Measurements from ENCODE around the gene FLNB. TPM values are rescaled to one million over a fixed set of nuclear protein-coding genes. Genes with fewer than 3 reads are reported as not detected.

FLNB gene
- total RNA-seq, 1 experiment from 2014 or later: 309 TPM

DNA sequence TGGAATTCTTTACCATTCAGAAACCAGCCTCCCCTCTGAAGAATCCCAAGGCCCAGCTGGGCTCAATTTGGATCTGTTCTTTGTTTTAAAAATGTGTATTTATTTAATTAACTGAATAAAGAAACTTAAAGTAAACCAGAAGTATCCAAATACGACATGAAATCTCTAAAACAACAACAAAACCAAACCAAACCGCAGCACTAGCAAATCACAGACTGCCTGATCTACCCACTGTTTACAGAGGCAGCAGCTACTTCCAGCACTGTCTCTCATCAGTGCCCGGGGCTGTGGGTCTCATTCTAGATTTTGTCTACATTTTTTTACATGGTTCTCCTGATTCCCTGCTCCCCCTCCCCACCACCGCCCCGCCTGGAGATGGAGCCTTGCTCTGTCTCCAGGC, 2.3 kb downstream of the FLNB start:
- no peaks in the 10 kb centered on the region for H3K9me3 ChIP-seq (ENCODE audit: control insufficient read depth, insufficient read depth, low read depth, low read length)
- no peaks in the 10 kb centered on the region; the same call in 1 of the 2 replicates for H3K36me3 ChIP-seq (ENCODE audit: control insufficient read depth, insufficient read depth, low read length)
- intact Hi-C loops (cut with micrococcal nuclease; ENCODE audit: unreplicated experiment): loop anchor here (5.0 kb wide), 1 partner anchor 37 kb away; no protein-coding TSS in a partner anchor
- ChIA-PET CTCF (no interaction called here), POLR2A (no interaction called here)
- peaks cover 43% of the 10 kb centered on the region for H3K4me1 ChIP-seq (ENCODE audit: control insufficient read depth, insufficient read depth, low read length)
- H3K27me3 ChIP-seq (ENCODE audit: control insufficient read depth, insufficient read depth, low read length): no peaks in the 10 kb centered on the region
- no TSS peak for BruUV-seq (replicated peaks)
- peak overlapping the region; percentile 77 to 99 for H3K4me3 ChIP-seq (ENCODE audit: low read depth in 2 of 2, low read length in 2 of 2)
- ATAC-seq (no peak), DNase-seq (ENCODE audit: low read depth, low spot score) (no peak)
- H3K27ac ChIP-seq (ENCODE audit: low read length): peak overlapping the region; percentile 78
- TF ChIP-seq REST (IDR thresholded peaks at IDR 0.05; ENCODE audit: insufficient read depth in 1 of 2, low read depth in 2 of 2, low read length in 1 of 2) (no peak), CTCF (IDR thresholded peaks at IDR 0.05) (no peak)
- in situ Hi-C loops (cut with HindIII; ENCODE audit: low pct_unique_long_range_greater_than_20kb, low sequenced_read_pairs): no loop called here

DNA sequence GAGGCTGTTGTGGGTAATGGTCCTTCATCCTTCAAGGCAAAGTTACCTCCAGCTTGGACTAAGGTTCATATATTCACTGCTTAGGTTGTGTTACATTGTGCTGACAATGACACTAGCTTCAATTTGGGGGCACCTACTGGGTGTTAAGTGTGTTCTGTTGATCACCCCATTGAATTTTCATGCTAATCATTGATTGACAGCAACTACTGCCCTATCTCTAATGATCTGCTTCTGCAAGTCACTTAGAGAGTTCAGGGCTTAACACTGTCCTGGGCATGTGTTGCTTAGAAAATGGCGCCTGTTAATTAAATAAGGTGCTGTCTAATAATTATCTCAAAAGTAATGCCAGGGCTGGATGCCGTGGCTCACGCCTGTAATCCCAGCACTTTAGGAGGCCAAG, 3.4 kb downstream of the FLNB start:
- intact Hi-C loops (cut with micrococcal nuclease; ENCODE audit: unreplicated experiment): loop anchor here (5.0 kb wide), 1 partner anchor 36 kb away; no protein-coding TSS in a partner anchor

GRCh38 chr3:58012302-58012701, 4.1 kb downstream of the FLNB start:
- in situ Hi-C loops (cut with HindIII; ENCODE audit: low pct_unique_long_range_greater_than_20kb, low sequenced_read_pairs) (no loop called here), intact Hi-C loops (cut with micrococcal nuclease; ENCODE audit: unreplicated experiment) (loop anchor here (5.0 kb wide), 1 partner anchor 35 kb away; no protein-coding TSS in a partner anchor)
- POLR2A ChIA-PET: no interaction called here
- CTCF ChIA-PET: no interaction called here
- Histone ChIP-seq H3K4me3 (ENCODE audit: low read depth in 2 of 2, low read length in 2 of 2) (peak overlapping the region; percentile 41 to 77), H3K4me1 (ENCODE audit: control insufficient read depth, insufficient read depth, low read length) (peaks cover 47% of the 10 kb centered on the region), H3K27me3 (ENCODE audit: control insufficient read depth, insufficient read depth, low read length) (no peaks in the 10 kb centered on the region), H3K27ac (ENCODE audit: low read length) (peak overlapping the region; percentile 54; the same call in 1 of the 2 replicates), H3K36me3 (ENCODE audit: control insufficient read depth, insufficient read depth, low read length) (peaks cover 3% of the 10 kb centered on the region), H3K9me3 (ENCODE audit: control insufficient read depth, insufficient read depth, low read depth, low read length) (no peaks in the 10 kb centered on the region)
- no peak for DNase-seq (ENCODE audit: low read depth, low spot score)
- TF ChIP-seq TCF7L2 (IDR thresholded peaks at IDR 0.05; ENCODE audit: low read depth, low read length) (no peak), REST (IDR thresholded peaks at IDR 0.05; ENCODE audit: insufficient read depth in 1 of 2, low read depth in 2 of 2, low read length in 1 of 2) (no peak), SIN3A (IDR thresholded peaks at IDR 0.05; ENCODE audit: borderline replicate concordance, insufficient read depth, low read depth, low read length) (no peak), POLR2AphosphoS5 (IDR thresholded peaks at IDR 0.05; ENCODE audit: low read depth, low read length) (no peak), CTCF (IDR thresholded peaks at IDR 0.05) (no peak)
- no peak for ATAC-seq
- BruUV-seq (replicated peaks): no TSS peak

More for the DNA sequence above, 3.4 kb downstream of the FLNB start:
- in situ Hi-C loops (cut with HindIII; ENCODE audit: low pct_unique_long_range_greater_than_20kb, low sequenced_read_pairs): no loop called here
- Histone ChIP-seq H3K4me1 (ENCODE audit: control insufficient read depth, insufficient read depth, low read length) (peaks cover 43% of the 10 kb centered on the region), H3K36me3 (ENCODE audit: control insufficient read depth, insufficient read depth, low read length) (peaks cover under 1% of the 10 kb centered on the region), H3K27ac (ENCODE audit: low read length) (peak overlapping the region; percentile 78), H3K9me3 (ENCODE audit: control insufficient read depth, insufficient read depth, low read depth, low read length) (no peaks in the 10 kb centered on the region), H3K4me3 (ENCODE audit: low read depth in 2 of 2, low read length in 2 of 2) (peak overlapping the region; percentile 77 to 99), H3K27me3 (ENCODE audit: control insufficient read depth, insufficient read depth, low read length) (no peaks in the 10 kb centered on the region)
- no peak for TF ChIP-seq POLR2AphosphoS5 (IDR thresholded peaks at IDR 0.05; ENCODE audit: low read depth, low read length)
- no TSS peak for BruUV-seq (replicated peaks)
- POLR2A ChIA-PET: no interaction called here
- CTCF ChIA-PET: no interaction called here
- DNase-seq (ENCODE audit: low read depth, low spot score): no peak
- no peak for ATAC-seq

Measured in Panc1 (cell line).